ENCODE data around the gene RBCK1.

Gene RBCK1

DNA sequence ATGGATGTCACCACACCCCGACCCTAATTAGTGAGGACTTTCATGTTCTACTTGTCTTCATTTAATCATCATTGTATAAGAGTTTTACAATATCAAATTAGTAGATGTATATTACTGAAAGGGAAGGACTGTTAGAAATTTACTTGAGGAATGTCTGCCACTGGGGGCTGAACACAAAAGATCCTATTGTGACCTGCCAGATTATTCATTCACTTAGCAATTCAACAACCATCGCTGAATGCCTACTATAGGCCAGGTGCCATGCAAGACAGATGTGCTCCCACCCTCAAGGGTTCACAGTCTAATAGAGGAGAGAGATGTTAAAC is 8.0 kb upstream of the RBCK1 start:
- no peak for DNase-seq

DNA sequence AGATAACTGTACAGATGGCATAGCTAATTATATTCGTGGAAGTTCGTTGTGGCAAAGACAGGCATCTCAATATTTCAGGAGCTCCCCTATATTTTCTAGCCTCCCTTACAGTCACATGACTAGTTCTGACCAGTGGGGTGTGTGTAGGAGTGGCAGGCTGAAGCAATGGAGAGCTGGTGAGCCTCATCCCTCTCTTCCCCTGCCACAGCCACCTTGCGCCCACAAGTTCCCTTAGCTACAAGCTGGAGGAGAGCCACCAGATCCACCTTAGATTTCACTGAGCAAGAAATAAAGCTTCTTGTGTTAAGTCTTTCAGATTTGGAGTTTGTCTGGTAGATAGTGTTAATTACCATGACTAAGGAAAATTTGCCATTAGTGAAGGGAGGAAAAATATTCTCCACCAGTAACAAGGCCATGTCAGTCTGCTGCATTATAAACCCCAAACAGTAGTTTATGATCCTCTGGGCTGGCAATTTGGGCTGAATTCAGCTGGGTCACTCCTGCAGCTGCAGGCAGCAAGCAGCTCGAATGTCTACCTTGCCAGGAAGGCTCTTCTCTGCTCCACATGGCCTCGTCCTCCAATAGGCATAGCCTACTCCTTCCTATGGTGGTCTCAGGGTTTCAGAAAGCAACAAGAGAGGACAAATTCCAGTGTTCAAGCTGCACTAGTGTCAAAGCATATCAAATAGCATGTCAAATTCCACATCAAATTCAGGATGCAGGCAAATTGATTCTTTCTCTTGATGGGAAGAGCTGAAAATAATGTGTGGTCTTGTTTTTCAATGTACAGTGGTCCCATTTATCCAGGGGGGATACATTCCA is 7.4 kb upstream of the RBCK1 start:
- no peak for DNase-seq

DNA sequence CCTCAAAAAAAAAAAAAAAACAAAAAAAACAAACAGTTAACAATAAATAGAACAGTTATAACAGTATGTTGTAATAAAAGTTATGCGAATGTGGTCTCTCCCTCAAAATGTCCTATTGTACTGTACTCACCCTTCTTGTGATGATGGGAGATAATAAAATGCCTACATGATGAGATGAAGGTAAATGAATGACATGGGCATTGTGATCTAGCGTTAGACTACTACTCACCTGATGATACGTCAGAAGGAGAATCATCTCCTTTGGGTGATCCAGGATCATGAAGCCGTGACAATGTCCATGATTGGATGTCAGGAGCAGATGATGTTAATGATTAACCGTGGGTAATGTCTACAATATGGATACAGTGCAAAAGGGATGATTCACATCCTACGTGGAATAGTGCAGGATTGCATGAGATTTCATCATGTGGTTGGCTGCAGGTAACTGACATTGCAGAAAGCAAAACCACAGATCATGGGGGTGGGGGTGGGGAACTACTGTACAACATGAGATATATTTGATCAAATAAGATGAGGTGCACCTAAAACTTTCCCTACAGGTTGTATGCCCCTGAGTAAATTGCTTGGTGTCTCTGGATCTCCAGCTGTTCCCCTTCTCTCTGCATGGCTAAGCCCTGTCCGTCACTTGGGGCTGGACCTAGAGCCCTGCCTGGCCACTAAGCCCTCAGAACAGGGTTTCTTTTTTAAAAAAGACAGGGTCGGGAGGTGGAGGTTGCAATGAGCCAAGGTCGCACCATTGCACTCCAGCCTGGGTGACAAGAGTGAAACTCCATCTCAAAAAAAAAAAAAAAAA is 6.2 kb upstream of the RBCK1 start:
- no peak for DNase-seq

DNA sequence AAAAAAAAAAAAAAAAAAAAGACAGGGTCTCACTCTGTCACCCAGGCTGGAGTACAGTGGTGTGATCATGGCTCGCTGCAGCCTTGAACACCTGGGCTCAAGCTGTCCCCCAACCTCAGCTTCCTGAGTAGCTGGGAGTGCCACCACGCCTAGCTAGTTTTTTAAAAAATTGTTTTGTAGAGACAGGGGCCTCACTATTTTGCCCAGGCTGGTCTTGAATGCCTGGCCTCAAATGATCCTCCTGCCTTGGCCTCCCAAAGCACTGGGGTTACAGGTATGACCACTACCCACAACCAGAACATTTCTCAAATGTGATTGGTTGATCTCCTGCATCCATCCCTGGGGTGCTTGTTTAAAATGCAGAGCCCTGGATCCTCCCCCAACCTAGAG is 5.6 kb upstream of the RBCK1 start:
- no peak for DNase-seq

DNA sequence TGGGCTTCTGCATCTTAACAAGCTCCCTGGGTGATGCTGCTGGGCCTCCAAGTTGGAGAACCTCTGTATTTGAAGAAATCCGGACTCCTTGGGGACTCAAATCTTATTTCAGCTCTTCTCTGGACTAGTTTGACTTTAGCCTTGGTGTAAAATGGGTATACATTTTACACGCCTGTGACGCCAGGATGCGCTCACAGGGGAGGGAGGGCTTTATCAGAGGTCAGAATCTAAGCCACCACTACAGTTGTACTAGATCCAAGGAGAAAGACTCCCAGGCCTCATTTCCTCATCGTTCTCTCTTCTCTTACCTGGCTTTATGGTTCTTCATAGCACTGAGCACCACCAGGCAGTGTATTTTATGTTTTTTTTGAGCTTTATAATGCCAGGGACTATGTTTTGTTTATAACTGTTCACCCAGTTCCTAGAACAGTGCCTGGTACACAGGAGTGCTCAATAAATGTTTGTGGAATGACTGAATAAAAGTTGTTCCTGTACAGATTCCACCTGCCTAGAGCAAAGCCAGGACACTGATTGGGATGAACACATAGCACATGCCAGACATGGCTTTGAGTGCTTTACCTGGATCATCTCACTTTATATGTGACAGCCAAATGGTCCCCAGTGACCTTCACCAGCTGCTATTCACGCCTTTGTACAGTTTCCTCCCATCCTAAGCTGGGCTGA is 5.1 kb upstream of the RBCK1 start:
- DNase-seq = no peak

DNA sequence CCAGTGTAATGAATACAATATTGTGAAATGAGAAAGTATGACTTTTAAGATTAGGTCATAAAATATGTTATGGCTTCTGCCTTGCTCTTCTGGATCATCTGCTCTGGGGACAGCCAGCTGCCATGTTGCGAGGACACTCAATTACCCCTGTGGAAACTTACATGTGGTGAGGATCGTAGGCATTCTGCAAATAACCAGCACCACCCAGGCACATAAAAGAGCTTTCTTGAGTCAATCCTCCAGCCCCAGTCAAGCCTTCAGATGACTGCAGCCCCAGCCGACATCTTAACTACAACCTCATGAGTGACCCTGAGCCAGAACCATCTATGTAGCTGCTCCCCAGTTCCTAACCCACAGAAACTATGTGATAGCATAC is 4.5 kb upstream of the RBCK1 start:
- no peak for DNase-seq

DNA sequence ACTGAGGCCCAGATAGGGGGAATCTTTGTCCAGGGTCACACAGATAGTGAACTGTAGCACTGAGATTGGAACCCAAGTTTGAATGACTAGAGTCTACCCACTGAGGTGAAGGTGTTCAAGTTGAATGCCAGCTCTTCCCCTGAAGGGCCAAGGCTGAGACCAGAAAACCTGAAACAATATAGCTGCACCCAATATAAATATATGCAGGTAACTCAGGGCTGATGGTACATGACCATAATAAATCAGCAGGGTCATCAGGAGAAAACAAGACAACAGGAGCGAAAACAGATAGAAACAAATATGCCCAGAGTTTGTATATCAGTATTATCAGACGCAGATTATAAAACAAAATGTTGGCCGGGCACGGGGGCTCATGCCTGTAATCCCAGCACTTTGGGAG is 4.0 kb upstream of the RBCK1 start:
- no peak for DNase-seq

DNA sequence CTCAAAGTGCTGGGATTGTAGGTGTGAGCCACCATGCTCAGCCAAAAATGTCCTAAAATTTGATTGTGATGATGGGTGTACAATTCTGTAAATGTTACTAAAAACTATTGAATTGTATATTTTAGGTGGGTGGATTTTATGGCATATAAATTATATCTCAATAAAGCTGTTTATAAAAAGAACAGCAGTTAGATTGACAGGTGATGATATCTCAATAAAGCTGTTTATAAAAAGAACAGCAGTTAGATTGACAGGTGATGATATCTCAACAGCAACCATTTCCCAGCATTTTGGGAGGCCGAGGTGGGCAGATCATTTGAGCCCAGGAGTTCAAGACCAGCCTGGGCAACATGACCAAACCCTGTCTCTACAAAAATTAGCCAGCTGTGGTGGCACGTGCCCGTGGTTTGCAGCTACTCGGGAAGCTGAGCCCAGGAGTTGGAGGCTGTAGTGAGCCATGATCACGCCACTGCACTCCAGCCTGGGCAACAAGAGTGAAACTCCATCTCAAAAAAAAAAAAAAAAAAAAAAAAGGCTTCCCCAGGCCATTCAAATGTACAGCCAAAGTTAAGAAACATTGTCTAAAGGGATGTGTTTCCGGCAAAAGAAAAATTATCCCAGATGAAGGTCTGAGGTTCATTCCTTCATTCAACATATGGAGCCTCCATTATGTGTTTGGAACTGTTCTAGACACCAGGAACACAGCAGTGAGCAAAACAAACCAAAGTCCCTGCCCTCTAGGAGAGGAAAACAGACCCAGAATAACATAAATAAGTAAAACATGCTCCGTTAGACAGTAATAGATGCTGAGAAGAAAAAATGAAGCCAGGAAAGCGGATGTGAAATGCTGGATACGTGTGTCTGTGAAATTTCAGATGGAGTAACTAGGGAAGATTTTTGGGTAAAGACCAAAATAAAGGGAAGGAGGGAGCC is 1.6 kb upstream of the RBCK1 start:
- no peak for DNase-seq

DNA sequence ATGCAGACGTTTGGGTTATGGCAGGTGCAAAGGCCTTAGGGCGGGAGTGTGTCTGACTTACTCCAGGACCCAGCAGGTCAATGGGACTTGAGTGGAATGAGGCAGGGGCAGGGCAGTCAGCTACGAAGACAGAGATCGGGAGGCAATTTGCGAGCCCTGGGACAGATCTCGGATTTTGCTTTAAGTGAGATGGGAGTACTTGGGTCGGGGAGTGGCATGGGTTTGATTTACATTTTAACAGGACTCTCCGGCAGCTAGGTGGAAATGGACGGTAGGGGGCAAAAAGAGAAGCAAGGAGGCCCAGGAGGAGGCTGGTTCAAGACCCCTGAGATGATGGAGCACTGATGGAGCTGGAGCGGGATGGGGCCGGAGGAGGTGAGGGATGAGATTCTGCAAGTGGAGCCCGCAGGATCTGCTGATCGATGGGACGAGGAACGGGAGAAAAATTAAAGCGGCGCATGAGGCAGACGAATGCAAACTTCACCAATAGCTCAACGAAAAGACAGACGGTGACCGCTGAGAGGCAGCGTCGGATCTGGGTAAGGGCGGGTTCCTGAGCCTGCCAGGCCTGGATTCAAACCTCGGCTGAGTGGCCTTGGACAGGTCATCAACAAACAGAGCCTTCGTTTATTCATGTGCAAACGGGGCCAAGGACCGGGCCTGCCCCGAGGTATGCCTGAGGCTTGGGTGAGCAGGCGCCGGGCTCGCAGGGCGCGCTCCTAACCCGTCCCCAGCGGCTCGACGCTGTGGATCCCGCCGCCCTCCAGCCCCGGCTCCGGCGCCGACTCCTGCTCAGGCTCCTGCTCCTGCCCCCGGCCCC is 756 bp upstream of the RBCK1 start:
- DNase-seq = peak; percentile 50 to 60

DNA sequence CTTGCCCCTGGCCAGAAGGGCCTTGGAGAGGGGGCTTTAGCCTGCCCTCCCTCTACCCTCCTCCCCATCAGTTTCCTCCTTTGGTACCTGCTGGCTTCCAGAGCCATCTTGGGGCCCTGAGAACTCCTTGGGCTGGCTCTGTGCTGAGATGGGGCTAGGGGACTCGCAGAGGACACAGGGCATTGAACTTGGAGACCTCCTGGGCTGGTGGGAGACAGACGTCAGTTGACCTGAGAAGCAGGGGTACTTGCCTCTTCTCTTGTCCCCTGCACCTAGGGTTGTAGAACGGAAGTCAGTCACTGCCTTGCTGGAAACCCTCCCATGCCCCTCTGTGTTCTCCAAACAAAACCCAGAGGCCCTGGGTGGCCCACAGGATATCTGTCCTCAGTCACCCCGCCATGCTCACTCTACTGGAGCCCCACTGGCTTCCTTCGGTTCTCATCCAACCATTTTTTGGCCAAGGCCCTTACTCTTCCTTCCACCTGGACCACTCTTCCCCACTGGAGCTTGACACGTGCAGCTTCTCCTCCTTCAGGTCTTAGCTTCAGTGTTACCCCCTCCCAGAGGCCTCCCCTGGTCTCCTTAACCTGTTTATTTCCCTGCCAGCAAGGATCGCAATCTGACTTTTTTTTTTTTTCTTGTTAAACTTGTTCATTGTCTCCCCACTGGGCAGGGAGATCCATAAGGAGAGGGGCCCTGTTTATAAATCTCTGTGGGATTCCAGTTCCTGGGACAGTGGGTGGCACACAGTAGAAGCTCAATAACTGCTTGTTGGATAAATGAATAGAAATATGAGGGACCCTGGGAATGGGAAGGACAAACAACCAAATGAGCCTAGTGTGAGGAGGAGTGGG is 971 bp downstream of the RBCK1 start:
- peak in 1 of 2 experiments; percentile 3 for DNase-seq

DNA sequence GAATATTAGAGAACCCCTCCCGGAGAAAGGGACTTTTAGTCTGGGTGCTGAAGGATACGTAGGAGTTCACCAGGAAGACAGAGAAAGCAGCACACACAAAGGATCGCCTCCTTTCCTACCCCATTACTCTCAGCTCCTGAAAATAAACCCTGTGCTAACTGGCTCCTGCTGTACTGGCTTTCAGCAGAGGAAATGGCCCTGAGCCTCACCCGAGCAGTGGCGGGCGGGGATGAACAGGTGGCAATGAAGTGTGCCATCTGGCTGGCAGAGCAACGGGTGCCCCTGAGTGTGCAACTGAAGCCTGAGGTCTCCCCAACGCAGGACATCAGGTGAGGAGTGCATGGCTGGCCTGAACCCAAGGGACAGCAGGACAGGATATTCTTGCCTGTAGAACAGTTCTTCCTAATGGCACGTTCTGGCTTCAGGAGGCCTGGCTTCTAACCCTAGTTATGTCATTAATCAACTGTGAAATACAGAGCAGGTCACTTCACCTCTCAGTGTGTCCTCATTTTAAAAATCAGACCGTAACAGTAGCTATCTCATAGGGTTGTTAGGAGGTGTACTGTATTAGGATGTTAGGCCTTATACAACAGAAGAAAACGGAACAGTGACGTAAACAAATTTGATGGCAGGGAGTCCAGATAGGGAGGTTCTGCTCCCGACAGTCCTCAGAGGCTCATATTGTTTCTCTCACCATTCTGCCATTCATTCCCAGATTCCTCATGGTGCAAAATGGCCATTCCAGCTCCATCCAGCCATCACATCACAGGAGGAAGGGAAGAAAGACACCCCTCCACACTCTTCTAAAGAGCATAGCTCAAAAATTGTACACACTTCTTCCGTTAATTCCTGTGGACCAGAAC is 1.8 kb downstream of the RBCK1 start:
- no peak for DNase-seq

DNA sequence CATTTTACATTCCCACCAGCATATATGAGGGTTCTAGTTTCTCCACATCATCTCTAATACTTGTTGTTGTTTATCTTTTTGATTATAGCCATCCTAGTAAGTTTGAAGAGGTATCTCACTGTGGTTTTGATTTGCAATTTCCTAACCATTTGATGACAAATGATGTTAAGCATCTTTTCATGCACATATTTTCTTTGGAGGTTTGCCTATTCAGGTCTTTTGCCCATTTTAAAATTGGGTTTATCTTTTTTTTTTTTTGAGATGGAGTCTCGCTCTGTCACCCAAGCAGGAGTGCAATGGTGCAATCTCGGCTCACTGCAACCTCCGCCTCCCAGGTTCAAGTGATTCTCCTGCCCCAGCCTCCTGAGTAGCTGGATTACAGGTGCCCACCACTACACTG is 4.0 kb downstream of the RBCK1 start:
- DNase-seq = no peak

DNA sequence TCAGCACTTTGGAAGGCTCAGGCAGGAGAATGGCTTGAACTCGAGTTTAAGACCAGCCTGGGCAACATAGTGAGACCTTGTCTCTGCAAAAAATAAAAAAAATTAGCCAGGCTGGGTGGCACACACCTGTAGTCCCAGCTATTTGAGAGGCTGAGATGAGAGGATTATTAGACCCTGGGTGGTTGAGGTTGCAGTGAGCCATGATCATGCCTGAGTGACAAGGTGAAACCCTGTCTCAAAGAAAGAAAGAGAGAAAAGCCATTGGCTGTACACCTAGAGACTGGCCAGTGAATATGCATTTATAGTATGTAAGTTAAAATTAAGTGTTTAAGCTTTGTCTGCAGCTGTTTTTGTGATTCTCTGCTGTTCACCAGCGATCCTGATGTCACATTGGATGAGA is 6.1 kb downstream of the RBCK1 start:
- DNase-seq = no peak

DNA sequence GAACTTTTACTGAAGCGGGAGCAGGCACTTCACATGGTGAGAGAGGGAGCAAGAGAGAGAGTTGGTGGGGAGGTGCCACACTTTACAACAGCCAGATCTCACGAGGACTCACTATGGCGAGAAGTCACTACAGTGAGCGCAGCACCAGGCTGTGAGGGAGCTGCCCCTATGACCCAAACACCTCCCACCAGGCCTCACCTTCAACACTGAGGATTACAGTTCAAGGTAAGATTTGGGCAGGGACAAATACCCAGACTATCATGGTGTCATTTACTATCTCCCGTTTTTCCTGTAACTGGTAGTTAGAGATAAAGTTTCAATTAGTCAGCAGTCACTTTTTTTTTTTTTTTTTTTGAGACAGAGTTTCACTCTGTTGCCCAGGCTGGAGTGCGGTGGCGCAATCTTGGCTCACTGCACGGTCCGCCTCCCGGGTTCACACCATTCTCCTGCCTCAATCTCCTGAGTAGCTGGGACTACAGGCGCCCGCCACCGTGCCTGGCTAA is 7.8 kb downstream of the RBCK1 start:
- DNase-seq = no peak

DNA sequence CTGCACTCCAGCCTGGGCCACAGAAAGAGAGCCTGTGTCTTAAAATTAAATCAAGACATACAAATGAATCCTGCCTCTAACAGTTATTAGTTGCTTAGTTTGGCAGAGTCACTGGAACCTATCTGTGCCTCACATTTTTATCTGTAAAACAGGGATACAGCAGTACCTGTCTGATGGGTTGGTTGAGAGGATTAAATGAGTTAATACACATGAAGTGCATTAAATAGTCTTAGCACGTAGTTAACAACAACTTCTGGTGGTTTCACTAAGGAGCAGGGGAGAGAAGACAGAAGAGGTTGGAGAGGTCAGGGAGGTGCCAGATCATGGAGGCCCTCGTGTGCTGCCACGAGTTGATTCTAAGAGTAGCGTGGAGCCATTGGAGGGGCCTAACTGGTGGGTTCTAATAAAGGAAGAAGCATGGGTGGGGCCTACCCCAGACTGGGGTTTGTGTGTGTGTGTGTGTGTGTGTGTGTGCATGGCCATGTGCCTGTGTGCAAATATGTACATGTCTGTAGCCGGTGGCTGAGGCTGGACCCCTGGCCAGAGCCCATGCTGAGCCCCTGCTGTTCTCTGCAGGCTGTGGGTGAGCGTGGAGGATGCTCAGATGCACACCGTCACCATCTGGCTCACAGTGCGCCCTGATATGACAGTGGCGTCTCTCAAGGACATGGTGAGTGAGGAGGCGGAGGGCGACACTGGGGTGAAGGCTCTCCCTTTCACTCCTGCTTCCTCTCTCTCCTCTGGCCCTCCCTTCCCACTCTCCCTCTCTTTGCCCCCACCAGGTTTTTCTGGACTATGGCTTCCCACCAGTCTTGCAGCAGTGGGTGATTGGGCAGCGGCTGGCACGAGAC is 9.1 kb downstream of the RBCK1 start:
- no peak for DNase-seq

DNA sequence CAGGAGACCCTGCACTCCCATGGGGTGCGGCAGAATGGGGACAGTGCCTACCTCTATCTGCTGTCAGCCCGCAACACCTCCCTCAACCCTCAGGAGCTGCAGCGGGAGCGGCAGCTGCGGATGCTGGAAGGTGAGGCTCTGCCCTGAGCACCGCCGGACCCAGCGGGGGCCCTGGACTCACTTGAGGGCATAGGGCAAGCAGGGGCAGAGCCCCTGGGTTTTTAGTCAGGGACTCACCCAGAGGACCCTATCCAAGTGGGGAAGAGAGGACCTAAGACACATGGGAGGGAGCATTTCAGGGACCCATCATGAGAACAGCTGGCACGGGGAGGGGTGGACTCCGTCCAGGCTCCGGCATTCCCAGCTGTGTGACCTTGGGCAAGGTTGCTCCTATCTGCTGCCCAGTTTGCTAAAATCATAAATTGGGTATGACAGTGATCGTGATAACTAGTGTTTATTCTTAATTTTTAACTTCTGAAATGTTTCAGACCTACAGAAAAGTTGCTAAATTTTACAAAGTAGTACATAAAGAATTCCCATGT is 9.8 kb downstream of the RBCK1 start:
- no peak for DNase-seq

DNA sequence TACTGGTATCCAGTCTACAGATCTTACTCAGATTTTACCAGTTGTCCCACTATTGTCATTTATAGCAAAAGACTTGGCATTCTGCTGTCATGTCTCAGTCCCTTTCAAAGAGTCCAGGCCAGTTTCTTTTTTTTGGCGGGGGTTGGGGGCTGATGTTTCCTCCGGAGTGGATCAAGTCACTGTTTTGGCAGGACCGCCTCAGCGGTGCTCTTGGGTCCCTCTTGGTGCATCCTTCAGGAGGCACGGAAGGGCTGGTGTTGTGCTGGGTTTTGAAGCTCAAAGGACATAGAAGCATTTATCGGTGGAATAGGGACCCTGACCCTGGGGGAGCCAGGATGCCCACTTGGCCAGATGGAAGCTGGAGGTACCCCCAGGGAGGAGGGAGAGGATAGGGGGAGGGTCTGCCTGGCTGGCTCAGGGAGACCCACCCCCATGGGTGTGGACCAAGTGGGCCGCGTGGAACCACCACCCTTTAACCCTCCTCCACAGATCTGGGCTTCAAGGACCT is 10.8 kb downstream of the RBCK1 start:
- DNase-seq = no peak

DNA sequence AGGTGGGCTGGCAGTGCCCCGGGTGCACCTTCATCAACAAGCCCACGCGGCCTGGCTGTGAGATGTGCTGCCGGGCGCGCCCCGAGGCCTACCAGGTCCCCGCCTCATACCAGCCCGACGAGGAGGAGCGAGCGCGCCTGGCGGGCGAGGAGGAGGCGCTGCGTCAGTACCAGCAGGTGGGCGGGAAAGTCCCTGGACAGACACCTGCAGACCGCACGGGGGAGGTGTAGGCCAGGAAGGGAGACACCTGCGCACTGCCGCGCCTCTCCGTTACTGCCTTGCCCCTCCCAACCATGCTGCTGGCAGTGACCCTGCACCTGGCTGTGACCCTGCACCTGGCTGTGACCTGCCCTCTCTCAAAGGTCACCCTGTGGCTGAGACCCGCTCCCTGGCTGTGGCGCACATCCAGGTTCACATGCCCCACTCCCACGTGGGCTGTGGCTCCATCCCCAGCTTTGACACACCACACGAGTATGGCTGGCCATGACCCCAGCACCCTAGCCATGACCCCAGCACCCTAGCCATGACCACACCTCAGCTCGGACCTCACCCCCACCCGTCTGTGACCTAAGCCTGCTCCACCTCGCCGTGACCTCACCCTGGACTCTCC is 11.6 kb downstream of the RBCK1 start:
- DNase-seq = no peak

Data from activated CD4-positive, alpha-beta T cell treated with anti-CD3 and anti-CD28 coated beads, Interleukin-2, amount 50 U/mL, for 4 hours (primary cell).